Raji (cell line): ENCODE data around the gene TBCD.

ENCODE experiments used
- POLR2A ChIP-seq: IDR thresholded peaks from 2 replicates; pipeline ENCODE4 v1.6.1; 2011; ENCODE audit warnings: low read depth, low read length, control low read depth; ENCODE audit not compliant: insufficient read depth

The TBCD gene

DNA sequence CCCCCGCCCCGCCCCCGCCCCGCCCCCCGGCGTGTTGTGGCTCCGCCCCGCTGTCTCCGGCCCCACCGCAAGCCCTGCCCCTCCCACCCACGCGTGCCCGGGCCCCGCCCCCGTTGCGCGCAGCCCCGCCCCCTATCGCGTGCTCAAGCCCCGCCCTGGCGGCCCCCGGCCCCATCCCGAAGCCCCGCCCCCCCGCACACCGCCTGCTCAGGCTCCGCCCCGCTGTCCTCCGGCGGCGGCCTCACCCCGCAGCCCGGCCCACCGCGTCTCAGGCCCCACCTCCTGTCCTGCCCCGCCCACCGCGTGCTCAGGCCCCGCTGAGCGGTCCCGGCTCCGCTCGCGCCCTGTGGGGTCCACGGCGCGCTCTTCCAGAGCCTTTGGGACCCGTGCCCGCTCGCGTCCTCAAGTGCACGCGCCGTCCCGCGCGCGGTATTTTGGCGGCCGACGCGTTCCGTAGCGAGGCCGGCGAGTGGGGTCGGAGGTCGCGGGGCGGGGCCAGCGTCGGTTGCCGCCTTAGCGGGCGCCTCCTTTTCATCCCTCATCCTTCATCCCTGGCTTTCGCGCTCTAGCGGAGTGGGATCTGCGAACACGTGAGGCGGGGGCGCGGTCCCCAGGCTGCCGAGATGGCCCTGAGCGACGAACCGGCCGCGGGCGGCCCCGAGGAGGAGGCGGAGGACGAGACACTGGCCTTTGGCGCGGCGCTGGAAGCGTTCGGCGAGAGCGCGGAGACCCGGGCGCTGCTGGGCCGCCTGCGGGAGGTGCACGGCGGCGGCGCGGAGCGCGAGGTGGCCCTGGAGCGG lies at the start of gene TBCD:
Gene TBCD, plus strand, starts transcription at position 495 of the 800 bp plus-strand sequence. Its CDS starts 129 bp downstream, at position 624.
- TF ChIP-seq POLR2A: peak; percentile 61

- no peak for TF ChIP-seq POLR2A
Measured at GRCh38 chr17:82702231-82702927, 49.5 kb upstream of the TBCD start.

- TF ChIP-seq POLR2A: no peak
Measured at GRCh38 chr17:82703036-82703745, 48.7 kb upstream of the TBCD start.

DNA sequence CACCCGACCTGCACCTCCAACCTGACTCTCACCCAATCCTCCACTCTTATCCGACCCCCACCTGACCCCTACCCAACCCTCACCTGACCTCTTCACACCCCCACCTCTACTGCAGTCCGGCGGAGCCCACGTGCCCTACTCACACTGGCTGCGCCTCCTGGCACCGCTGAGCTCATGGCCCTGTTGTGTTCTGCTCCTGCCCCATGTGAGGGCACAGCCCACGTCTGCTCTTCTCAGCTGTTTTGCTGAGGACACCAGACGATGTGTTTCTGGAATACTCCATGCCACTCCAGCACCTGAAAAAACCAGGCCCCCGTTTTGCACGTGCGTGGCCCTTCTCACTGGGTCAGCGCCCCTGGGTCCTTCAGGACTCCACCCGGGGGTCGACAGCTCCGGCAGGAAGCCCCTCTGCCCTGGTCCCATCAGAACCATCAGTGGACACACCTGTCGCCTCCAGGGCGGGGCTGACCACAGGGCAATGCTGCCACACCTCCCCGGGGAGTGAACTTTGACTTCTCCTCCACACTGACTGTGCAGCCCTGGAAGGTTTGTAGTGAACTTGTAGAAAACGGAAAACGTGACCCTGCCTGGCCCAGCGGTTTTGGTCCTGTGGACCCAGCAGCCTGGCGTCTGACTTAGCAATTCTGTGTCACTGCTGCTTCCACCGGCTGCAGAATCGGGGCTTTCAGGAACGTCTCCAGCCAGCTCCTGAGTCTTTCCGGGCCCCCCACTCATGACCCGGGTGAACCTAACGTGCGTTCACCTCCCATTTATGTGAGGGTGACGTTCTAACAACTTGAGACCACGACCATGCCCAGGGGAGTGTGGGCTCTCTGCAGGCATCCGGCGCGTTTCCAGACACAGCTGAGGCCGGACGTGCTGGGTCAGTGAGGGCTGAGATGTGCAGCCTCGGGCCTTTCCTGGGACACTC lies 47.7 kb upstream of the TBCD start:
- no peak for TF ChIP-seq POLR2A

- no peak for TF ChIP-seq POLR2A
Measured at GRCh38 chr17:82704886-82705285, 47.0 kb upstream of the TBCD start.

GRCh38 chr17:82705756-82706155 lies 46.1 kb upstream of the TBCD start:
- no peak for TF ChIP-seq POLR2A

- no peak for TF ChIP-seq POLR2A
Measured at GRCh38 chr17:82709024-82709675, 42.7 kb upstream of the TBCD start.

- no peak for TF ChIP-seq POLR2A
Measured at GRCh38 chr17:82709676-82710498, 42.0 kb upstream of the TBCD start.

GRCh38 chr17:82710499-82711232 lies 41.2 kb upstream of the TBCD start:
- no peak for TF ChIP-seq POLR2A

- TF ChIP-seq POLR2A: no peak
Measured at GRCh38 chr17:82713071-82713723, 38.7 kb upstream of the TBCD start.

DNA sequence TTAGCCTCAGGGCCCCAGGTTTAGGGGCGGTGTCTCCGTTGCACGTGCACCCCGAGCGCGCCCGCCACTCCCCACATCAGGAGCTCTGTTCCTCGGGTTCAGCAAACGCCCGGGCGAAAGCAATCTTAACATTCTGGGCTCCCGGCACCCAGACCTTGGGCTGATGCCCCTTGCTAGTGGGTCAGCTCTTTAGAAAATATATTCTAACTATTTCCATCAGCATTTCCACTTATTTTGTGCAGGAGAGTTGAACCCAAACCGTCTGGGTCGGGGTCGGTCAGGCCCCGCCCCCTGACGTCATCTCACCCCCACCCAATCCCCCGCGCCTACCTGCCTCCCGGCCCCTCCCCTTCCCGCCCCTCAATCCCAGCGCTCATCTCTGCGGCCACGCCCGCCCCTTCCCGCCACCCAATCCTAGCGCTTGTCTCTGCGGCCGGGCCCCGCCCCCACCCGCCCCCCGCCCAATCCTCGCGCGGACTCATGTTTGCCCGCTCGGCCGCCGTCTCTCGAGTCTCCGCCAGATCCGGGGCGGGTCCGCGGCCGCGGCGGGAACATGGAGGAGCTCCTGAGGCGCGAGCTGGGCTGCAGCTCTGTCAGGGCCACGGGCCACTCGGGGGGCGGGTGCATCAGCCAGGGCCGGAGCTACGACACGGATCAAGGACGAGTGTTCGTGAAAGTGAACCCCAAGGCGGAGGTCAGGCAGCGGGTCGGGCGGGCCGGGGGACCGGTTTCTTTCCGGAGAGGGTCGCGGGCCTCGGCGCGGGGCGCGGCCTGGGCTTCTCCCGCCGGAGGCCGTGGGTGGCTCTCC lies 35.5 kb upstream of the TBCD start, which contains the start of gene FN3KRP:
Gene FN3KRP, plus strand, starts transcription at position 504 of the 808 bp plus-strand sequence. Its CDS starts 50 bp downstream, at position 554.
- TF ChIP-seq POLR2A: peak; percentile 71
